Neural cell (in vitro differentiated cells): ENCODE results near the gene GNG14. TPM values are rescaled to one million over a fixed set of nuclear protein-coding genes. Genes with fewer than 3 reads are reported as not detected.
A peak's percentile ranks its signal among the peaks of the same experiment; 100 is the strongest.

Source experiments
- H2AFZ ChIP-seq: fragments of 200-600, 300-800 bp; sonication (generic), shearing (Covaris generic); 2 replicates; pipeline ENCODE4 v1.6.0; 2014; ENCODE audit warnings: low read depth, mild to moderate bottlenecking, antibody characterized with exemption, low read length, moderate library complexity
- H3F3A ChIP-seq: fragments of 200-600 bp; shearing (Covaris generic); 2 replicates; pipeline ENCODE4 v1.6.1; 2016; ENCODE audit warnings: mild to moderate bottlenecking, moderate library complexity, mixed read lengths, antibody characterized with exemption, low read length; ENCODE audit not compliant: insufficient read depth, poor library complexity, severe bottlenecking
- H3K27ac ChIP-seq: fragments of 200-600, 300-800 bp; sonication (generic), shearing (Covaris generic); 2 replicates; pipeline ENCODE4 v1.5.1; 2014; ENCODE audit warnings: mild to moderate bottlenecking, low read length, moderate library complexity
- H3K27me3 ChIP-seq: fragments of 300-800, 200-600 bp; sonication (generic), shearing (Covaris generic); 2 replicates; pipeline ENCODE4 v1.6.0; 2014; ENCODE audit warnings: mild to moderate bottlenecking, low read depth, low read length, moderate library complexity; ENCODE audit not compliant: insufficient read depth
- H3K36me3 ChIP-seq: fragments of 300-800, 200-600 bp; sonication (generic), shearing (Covaris generic); 2 replicates; pipeline ENCODE4 v1.5.1; 2014; ENCODE audit warnings: mild to moderate bottlenecking, antibody characterized with exemption, low read length, moderate library complexity; ENCODE audit not compliant: insufficient read depth
- H3K4me2 ChIP-seq: fragments of 300-800, 200-600 bp; sonication (generic), shearing (Covaris generic); 2 replicates; pipeline ENCODE4 v1.6.0; 2014; ENCODE audit warnings: mild to moderate bottlenecking, low read length
- H3K4me3 ChIP-seq: fragments of 300-800, 200-600 bp; sonication (generic), shearing (Covaris generic); 2 replicates; pipeline ENCODE4 v1.5.1; 2014; ENCODE audit warnings: mild to moderate bottlenecking, low read length, moderate library complexity
- H3K79me2 ChIP-seq: fragments of 200-600 bp; shearing (Covaris generic); replicated peaks from 2 replicates; pipeline ENCODE4 v1.6.0; 2014; ENCODE audit warnings: mild to moderate bottlenecking, low read length, moderate library complexity; ENCODE audit not compliant: insufficient read depth
- H3K9ac ChIP-seq: fragments of 300-800, 200-600 bp; sonication (generic), shearing (Covaris generic); 2 replicates; pipeline ENCODE4 v1.6.1; 2016; ENCODE audit warnings: mild to moderate bottlenecking, low read length, mixed read lengths
- H3K9me2 ChIP-seq: fragments of 200-600 bp; shearing (Covaris generic); 2 replicates; pipeline ENCODE4 v1.6.1; 2016; ENCODE audit warnings: mild to moderate bottlenecking, low read length, mixed read lengths; ENCODE audit not compliant: insufficient read depth
- H3K9me3 ChIP-seq: fragments of 200-600, 300-800 bp; sonication (generic), shearing (Covaris generic); 2 replicates; pipeline ENCODE4 v1.6.1; 2016; ENCODE audit warnings: mild to moderate bottlenecking, mixed run types, low read length, moderate library complexity, mixed read lengths
- H4K20me1 ChIP-seq: fragments of 200-600 bp; shearing (Covaris generic); 2 replicates; pipeline ENCODE4 v1.6.1; 2016; ENCODE audit warnings: mild to moderate bottlenecking, mixed run types; ENCODE audit not compliant: insufficient read depth
- EP300 ChIP-seq: fragments of 450-650 bp; conservative IDR thresholded peaks from 2 replicates; pipeline ENCODE4 v1.6.1; 2014; ENCODE audit warnings: antibody characterized with exemption, mild to moderate bottlenecking, moderate library complexity; ENCODE audit not compliant: poor library complexity, severe bottlenecking
- EZH2 ChIP-seq: fragments of 200-600, 300-800 bp; shearing (Covaris generic), sonication (generic); IDR thresholded peaks from 2 replicates; pipeline ENCODE4 v1.6.1; 2014; ENCODE audit warnings: antibody characterized with exemption, low read length, borderline replicate concordance, mild to moderate bottlenecking; ENCODE audit not compliant: insufficient read depth, poor library complexity, severe bottlenecking
- MXI1 ChIP-seq: fragments of 450-650 bp; conservative IDR thresholded peaks from 2 replicates; pipeline ENCODE4 v1.6.1; 2014; ENCODE audit warnings: antibody characterized with exemption, mild to moderate bottlenecking; ENCODE audit not compliant: poor library complexity, severe bottlenecking
- POLR2AphosphoS5 ChIP-seq: IDR thresholded peaks from 2 replicates; pipeline ENCODE4 v1.6.1; 2012
- RAD21 ChIP-seq: fragments of 450-650 bp; conservative IDR thresholded peaks from 2 replicates; pipeline ENCODE4 v1.6.1; 2014; ENCODE audit warnings: antibody characterized with exemption, mild to moderate bottlenecking, moderate library complexity
- SMC3 ChIP-seq: fragments of 450-650 bp; conservative IDR thresholded peaks from 2 replicates; pipeline ENCODE4 v1.6.1; 2014; ENCODE audit warnings: antibody characterized with exemption, mild to moderate bottlenecking, moderate library complexity; ENCODE audit not compliant: poor library complexity
- TAF1 ChIP-seq: IDR thresholded peaks from 2 replicates; pipeline ENCODE4 v1.6.1; 2012; ENCODE audit warnings: low read depth
- polyA plus RNA-seq: library from polyadenylated mRNA; depleted of rRNA; stranded (reverse); fragments of >200 nt; gene quantifications from 2 replicates; pipeline ENCODE4 v1.2.3, GENCODE V29; 2014
- TF ChIP-seq, protein P1 (sequence below): fragments of 450-650 bp; IDR thresholded peaks from 2 replicates; pipeline ENCODE4 v1.5.1; 2014; ENCODE audit warnings: antibody characterized with exemption, mild to moderate bottlenecking, moderate library complexity; ENCODE audit not compliant: poor library complexity, severe bottlenecking
- TF ChIP-seq, protein P2 (sequence below): IDR thresholded peaks from 2 replicates; pipeline ENCODE4 v1.6.1; 2012; ENCODE audit warnings: borderline replicate concordance

The GNG14 gene
- polyA plus RNA-seq, 1 donor from 2014 or later: not detected

DNA sequence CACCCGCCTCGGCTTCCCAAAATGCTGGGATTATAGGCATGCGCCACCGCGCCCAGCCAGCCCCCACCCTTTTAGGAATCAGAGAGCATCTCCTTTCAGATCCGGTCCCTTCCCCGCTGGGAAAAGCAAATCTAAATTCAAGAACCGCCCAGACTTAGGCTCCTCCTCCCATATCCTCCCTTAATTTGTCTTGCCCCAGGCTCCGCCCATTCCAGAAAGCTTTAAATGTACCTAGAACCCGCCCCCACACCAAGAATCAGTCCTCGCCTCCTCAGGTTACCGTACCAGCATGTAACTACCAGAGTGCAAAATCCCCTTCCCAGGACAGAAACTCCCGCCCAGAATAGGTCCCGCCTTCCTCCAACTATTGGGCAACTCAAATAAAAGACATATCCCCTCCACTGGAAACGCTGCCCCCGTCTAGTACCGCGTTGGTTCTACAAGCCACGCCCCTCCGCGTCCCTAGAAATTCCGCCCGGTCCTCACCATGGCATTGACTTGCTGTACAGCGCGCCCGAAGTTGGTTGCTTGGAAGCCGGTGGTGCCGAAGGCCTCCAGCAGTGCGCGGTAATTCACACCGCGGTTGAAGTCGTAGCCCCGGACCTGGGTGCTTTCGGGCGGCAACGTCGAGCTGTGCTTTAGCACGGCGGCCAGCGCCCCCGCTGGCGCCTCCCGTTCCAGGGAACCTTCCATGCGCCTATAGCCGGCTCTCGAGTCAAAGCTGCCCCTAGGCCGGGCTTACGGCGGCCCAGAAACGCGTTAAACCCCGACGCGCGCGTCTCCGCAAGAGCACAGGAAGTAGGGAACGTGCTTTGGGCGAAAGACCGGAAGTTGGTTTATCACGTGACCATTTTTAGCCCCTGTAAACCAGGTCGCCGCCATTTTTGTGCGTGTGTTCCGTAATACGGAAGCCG is 6.5 kb upstream of the GNG14 start, which contains the start of gene DHPS:
Gene DHPS, minus strand, starts transcription at position 807 of the 914 bp plus-strand sequence. Its CDS starts 114 bp downstream, at position 693.
- peak; percentile 32 for TF ChIP-seq SMC3
- peak; percentile 44 for TF ChIP-seq RAD21
- peak; percentile 93 for TF ChIP-seq MXI1
- no peak for TF ChIP-seq EZH2
- TF ChIP-seq TAF1: no peak
- TF ChIP-seq POLR2AphosphoS5: peak; percentile 92
- TF ChIP-seq, protein P1, sequence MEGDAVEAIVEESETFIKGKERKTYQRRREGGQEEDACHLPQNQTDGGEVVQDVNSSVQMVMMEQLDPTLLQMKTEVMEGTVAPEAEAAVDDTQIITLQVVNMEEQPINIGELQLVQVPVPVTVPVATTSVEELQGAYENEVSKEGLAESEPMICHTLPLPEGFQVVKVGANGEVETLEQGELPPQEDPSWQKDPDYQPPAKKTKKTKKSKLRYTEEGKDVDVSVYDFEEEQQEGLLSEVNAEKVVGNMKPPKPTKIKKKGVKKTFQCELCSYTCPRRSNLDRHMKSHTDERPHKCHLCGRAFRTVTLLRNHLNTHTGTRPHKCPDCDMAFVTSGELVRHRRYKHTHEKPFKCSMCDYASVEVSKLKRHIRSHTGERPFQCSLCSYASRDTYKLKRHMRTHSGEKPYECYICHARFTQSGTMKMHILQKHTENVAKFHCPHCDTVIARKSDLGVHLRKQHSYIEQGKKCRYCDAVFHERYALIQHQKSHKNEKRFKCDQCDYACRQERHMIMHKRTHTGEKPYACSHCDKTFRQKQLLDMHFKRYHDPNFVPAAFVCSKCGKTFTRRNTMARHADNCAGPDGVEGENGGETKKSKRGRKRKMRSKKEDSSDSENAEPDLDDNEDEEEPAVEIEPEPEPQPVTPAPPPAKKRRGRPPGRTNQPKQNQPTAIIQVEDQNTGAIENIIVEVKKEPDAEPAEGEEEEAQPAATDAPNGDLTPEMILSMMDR: peak; percentile 53
- peak; percentile 67 for TF ChIP-seq EP300
- TF ChIP-seq, protein P2, sequence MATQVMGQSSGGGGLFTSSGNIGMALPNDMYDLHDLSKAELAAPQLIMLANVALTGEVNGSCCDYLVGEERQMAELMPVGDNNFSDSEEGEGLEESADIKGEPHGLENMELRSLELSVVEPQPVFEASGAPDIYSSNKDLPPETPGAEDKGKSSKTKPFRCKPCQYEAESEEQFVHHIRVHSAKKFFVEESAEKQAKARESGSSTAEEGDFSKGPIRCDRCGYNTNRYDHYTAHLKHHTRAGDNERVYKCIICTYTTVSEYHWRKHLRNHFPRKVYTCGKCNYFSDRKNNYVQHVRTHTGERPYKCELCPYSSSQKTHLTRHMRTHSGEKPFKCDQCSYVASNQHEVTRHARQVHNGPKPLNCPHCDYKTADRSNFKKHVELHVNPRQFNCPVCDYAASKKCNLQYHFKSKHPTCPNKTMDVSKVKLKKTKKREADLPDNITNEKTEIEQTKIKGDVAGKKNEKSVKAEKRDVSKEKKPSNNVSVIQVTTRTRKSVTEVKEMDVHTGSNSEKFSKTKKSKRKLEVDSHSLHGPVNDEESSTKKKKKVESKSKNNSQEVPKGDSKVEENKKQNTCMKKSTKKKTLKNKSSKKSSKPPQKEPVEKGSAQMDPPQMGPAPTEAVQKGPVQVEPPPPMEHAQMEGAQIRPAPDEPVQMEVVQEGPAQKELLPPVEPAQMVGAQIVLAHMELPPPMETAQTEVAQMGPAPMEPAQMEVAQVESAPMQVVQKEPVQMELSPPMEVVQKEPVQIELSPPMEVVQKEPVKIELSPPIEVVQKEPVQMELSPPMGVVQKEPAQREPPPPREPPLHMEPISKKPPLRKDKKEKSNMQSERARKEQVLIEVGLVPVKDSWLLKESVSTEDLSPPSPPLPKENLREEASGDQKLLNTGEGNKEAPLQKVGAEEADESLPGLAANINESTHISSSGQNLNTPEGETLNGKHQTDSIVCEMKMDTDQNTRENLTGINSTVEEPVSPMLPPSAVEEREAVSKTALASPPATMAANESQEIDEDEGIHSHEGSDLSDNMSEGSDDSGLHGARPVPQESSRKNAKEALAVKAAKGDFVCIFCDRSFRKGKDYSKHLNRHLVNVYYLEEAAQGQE: peak; percentile 47
- H3K27ac ChIP-seq: peak within 1 kb of the TSS; percentile 85
- H3K27me3 ChIP-seq: no peaks in the 10 kb centered on the region
- H2AFZ ChIP-seq: peak within 1 kb of the TSS; percentile 59
- H3K4me2 ChIP-seq: peak within 1 kb of the TSS; percentile 43
- H3K9ac ChIP-seq: peak within 1 kb of the TSS; percentile 80
- H3K79me2 ChIP-seq: peaks cover 12% of the 10 kb centered on the region
- H3K9me2 ChIP-seq: no peaks in the 10 kb centered on the region
- H3K9me3 ChIP-seq: no peaks in the 10 kb centered on the region
- peaks cover 5% of the 10 kb centered on the region for H3K36me3 ChIP-seq
- peaks cover 6% of the 10 kb centered on the region for H3F3A ChIP-seq
- no peaks in the 10 kb centered on the region for H4K20me1 ChIP-seq
- H3K4me3 ChIP-seq: peak within 1 kb of the TSS; percentile 84

DNA sequence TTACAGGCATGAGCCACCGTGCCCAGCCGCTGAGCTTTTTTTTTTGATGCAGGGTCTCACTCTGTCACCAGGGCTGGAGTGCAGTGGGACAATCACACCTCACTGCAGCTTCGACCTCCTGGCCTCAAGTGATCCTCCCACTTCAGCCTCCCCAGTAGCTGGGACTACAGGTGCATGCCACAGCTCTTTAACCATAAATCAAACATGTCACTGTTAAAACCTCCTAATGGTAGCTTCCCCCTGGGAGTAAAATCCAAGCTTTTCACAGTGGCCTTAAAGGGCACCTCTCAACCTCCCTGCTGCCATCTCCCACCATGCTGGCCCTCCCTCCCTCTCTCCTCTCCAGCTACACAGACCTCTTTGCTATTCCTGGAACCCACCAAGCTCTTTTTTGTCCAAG is 2.0 kb upstream of the GNG14 start:
- Histone ChIP-seq H3K4me2 (no peak overlapping the region), H3K27me3 (no peaks in the 10 kb centered on the region), H4K20me1 (no peaks in the 10 kb centered on the region), H3F3A (peaks cover 6% of the 10 kb centered on the region), H3K9me2 (no peaks in the 10 kb centered on the region), H3K9me3 (no peaks in the 10 kb centered on the region), H3K4me3 (no peak overlapping the region), H3K79me2 (no peaks in the 10 kb centered on the region), H3K9ac (no peak overlapping the region), H3K27ac (no peak overlapping the region), H2AFZ (no peak overlapping the region), H3K36me3 (no peaks in the 10 kb centered on the region)
- TF ChIP-seq EZH2 (no peak), TAF1 (no peak), RAD21 (no peak), MXI1 (no peak), SMC3 (no peak), EP300 (no peak), POLR2AphosphoS5 (no peak)
- TF ChIP-seq, protein P2: no peak
- TF ChIP-seq, protein P1: no peak
